ENCODE results near the gene SLC25A29.

- TF ChIP-seq CTCF (IDR thresholded peaks at IDR 0.05; ENCODE audit: low read depth, low read length, poor library complexity, severe bottlenecking) (peak; percentile 86), EZH2phosphoT487 (IDR thresholded peaks at IDR 0.05; ENCODE audit: borderline replicate concordance, low read length) (no peak)
Observed at GRCh38 chr14:100285021-100285912, 21.0 kb downstream of the SLC25A29 start.
